Kidney (tissue), 14 donors: Measurements from ENCODE around the gene IBA57. TPM values are rescaled to one million over a fixed set of nuclear protein-coding genes. Genes with fewer than 3 reads are reported as not detected.

ENCODE experiments used
- DNase-seq, 5 donors: peaks; one replicate each; pipeline ENCODE4 v3.0.0-alpha.2; 2013 to 2020
- FAIRE-seq: peaks from 2 replicates; lab custom pipeline; 2012; peaks lifted over from hg19 to GRCh38; lab: Jason Lieb, UNC
- H3K27ac ChIP-seq, 2 donors: one replicate each; pipeline ENCODE4 v1.7.0; 2013; ENCODE audit warnings: low read depth in 2 of 2, low read length in 2 of 2, inconsistent platforms in 1 of 2
- H3K27me3 ChIP-seq: one replicate; pipeline ENCODE4 v1.7.1; 2013; ENCODE audit warnings: low read length, inconsistent platforms; ENCODE audit not compliant: control insufficient read depth, insufficient read depth
- H3K36me3 ChIP-seq, 3 donors: one replicate each; pipeline versions ENCODE4 v1.7.0 to v1.7.1; 2013; ENCODE audit warnings: low read length in 3 of 3, control low read depth in 1 of 3, inconsistent platforms in 1 of 3; ENCODE audit not compliant: insufficient read depth in 3 of 3, control insufficient read depth in 2 of 3
- H3K4me1 ChIP-seq, 3 donors: one replicate each; pipeline versions ENCODE4 v1.7.0 to v1.7.1; 2013; ENCODE audit warnings: low read length in 3 of 3, inconsistent platforms in 1 of 3, low read depth in 1 of 3; ENCODE audit not compliant: control insufficient read depth in 2 of 3, insufficient read depth in 2 of 3
- H3K4me3 ChIP-seq, 3 donors: one replicate each; pipeline versions ENCODE4 v1.7.0 to v1.8.1; 2013; ENCODE audit warnings: low read length in 3 of 3, control low read depth in 1 of 3, inconsistent platforms in 1 of 3
- H3K9ac ChIP-seq, 3 donors: one replicate each; pipeline versions ENCODE4 v1.7.0 to v1.7.1; 2013; ENCODE audit warnings: low read length in 3 of 3, control low read depth in 1 of 3, inconsistent platforms in 1 of 3
- H3K9me3 ChIP-seq, 3 donors: one replicate each; pipeline versions ENCODE4 v1.7.0 to v1.7.1; 2013; ENCODE audit warnings: low read length in 3 of 3, control low read depth in 1 of 3, inconsistent platforms in 1 of 3; ENCODE audit not compliant: control insufficient read depth in 2 of 3, insufficient read depth in 1 of 3
- CTCF ChIP-seq: IDR thresholded peaks from 3 replicates; pipeline ENCODE4 v1.5.1; 2012; ENCODE audit warnings: mild to moderate bottlenecking, moderate library complexity, borderline replicate concordance; ENCODE audit not compliant: insufficient read depth; ENCODE audit errors: extremely low read depth
- intact Hi-C: fragments of 100-400 bp; cut with DNase I; formaldehyde crosslinking; loops from one replicate; pipeline ENCODE4 v1.11.1; 2022
- polyA plus RNA-seq: library from polyadenylated mRNA; stranded (reverse); fragments of 350-450 nt; fragmentation: Illumina TruSeq; extraction: RNeasy Lipid Tissue Mini Kit (QIAGEN cat#74804); gene quantifications from one replicate; pipeline ENCODE4 v1.2.3, GENCODE V29; 2014; ENCODE audit warnings: low read depth, low replicate concordance; ENCODE audit not compliant: insufficient read depth
- total RNA-seq: library from RNA; stranded (reverse); fragmentation: NEBNext Ultra II Directional; extraction: Animal tissue kit (Norgen Biotek cat#: 25700); gene quantifications from one replicate; pipeline ENCODE4 v1.2.1, GENCODE V29; 2021
- donor health status: control.
- donor health status: control.
- donor health status: control.
- donor health status: control.
- donor health status: control.
- donor health status: DM: yes; HTN: yes; CAD: no.
- donor health status: Normal renal cell carcinoma (clear cell type).

Gene IBA57
- total and polyA plus RNA-seq, 2 donors from 2014 or later = 4.7 to 13.0 TPM

GRCh38 chr1:228140724-228141225 is 24.8 kb upstream of the IBA57 start:
- peak overlapping the region; percentile 94 to 97 for H3K27ac ChIP-seq
- no peak for DNase-seq
- peak overlapping the region; percentile 38 to 83 (median 51) for H3K9ac ChIP-seq
- FAIRE-seq = no peak
- H3K4me3 ChIP-seq = peak overlapping the region; percentile 68 to 86 (median 79)
- no peaks in the 10 kb centered on the region for H3K27me3 ChIP-seq
- peaks cover 0 to 3% (median 0%) of the 10 kb centered on the region in 3 donors for H3K36me3 ChIP-seq
- intact Hi-C loops = no loop called here
- H3K9me3 ChIP-seq = no peaks in the 10 kb centered on the region
- H3K4me1 ChIP-seq = peaks cover 0 to 32% (median 20%) of the 10 kb centered on the region in 3 donors
- no peak for TF ChIP-seq CTCF

DNA sequence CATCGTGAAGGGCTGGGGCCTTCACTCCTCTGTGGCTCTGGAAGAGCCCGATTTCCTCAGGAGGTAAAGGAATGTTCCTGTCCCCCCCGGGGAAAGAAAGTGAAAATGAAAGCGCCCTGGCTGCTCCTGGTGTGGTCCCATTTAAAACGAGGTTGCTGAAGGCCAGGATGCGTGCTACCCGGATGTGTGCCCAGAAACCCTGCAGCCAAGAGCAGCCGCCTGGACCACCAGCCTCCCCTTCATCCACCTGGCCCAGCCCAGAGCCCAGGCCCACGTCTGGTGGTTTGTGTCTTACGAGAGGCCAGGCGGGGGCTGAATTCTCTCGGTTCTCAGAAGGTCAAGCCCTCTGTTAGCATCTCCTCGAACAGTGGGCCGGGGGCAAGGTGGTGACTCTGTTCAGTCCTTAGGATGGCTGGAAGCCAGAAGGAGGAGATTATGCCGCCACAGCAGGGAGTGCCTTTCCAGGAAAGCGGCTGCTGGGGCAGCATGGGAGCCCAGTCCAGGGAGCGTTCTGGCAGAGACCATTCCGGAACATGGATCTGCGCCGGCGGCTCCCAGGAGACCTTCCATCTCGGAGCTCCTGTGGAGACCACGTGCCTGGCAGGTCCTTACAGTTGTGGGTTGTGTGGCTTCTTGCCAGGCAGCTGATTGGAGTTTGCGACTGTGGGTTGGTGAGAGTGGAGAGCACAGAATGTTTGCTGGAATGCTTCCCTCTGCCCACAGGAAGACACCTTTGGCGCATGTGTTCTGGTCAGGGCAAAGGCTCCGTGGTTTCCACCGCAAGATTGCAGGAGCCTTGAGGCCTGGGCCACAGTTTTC is 24.2 kb upstream of the IBA57 start:
- Histone ChIP-seq H3K9ac (peak overlapping the region in 2 of 3 donors; percentile 49 to 83), H3K27ac (peak overlapping the region; percentile 30 to 94), H3K4me3 (peak overlapping the region; percentile 68 to 86 (median 79)), H3K4me1 (peaks cover 0 to 32% (median 20%) of the 10 kb centered on the region in 3 donors), H3K36me3 (peaks cover 0 to 6% (median 0%) of the 10 kb centered on the region in 3 donors), H3K27me3 (no peaks in the 10 kb centered on the region), H3K9me3 (no peaks in the 10 kb centered on the region)
- intact Hi-C loops = no loop called here
- DNase-seq (peak in 2 of 5 donors; percentile 63 to 86), FAIRE-seq (no peak)
- no peak for TF ChIP-seq CTCF

GRCh38 chr1:228142155-228142691 is 23.4 kb upstream of the IBA57 start:
- no peaks in the 10 kb centered on the region for H3K27me3 ChIP-seq
- H3K4me3 ChIP-seq = peak overlapping the region in 2 of 3 donors; percentile 68 to 86
- no peak for FAIRE-seq
- intact Hi-C loops = no loop called here
- H3K4me1 ChIP-seq = peaks cover 0 to 32% (median 20%) of the 10 kb centered on the region in 3 donors
- peaks cover 0 to 6% (median 0%) of the 10 kb centered on the region in 3 donors for H3K36me3 ChIP-seq
- no peaks in the 10 kb centered on the region for H3K9me3 ChIP-seq
- TF ChIP-seq CTCF = no peak
- H3K27ac ChIP-seq = no peak overlapping the region
- DNase-seq = peak in 2 of 5 donors; percentile 55 to 79
- H3K9ac ChIP-seq = peak overlapping the region in 1 of 3 donors; percentile 25
